ENCODE measurements around the gene PDE4DIP.
A peak's percentile ranks its signal among the peaks of the same experiment; 100 is the strongest.
"Not testable (repeated sequence)": the region's sequence is repeated elsewhere in the genome, so short reads cannot be mapped to it uniquely, and the experiment has no call there.

The PDE4DIP gene

GRCh38 chr1:148975866-148976537, 131.8 kb downstream of the PDE4DIP start:
- peak; percentile 46 for DNase-seq (ENCODE audit: low spot score)

GRCh38 chr1:148977785-148978184, 133.6 kb downstream of the PDE4DIP start:
- DNase-seq (ENCODE audit: low spot score): not testable (repeated sequence)

- DNase-seq (ENCODE audit: low spot score): not testable (repeated sequence)
Observed at GRCh38 chr1:148989378-148989777, 145.2 kb downstream of the PDE4DIP start.

- not testable (repeated sequence) for DNase-seq (ENCODE audit: low spot score)
Observed at GRCh38 chr1:148990233-148990788, 146.1 kb downstream of the PDE4DIP start.

- DNase-seq (ENCODE audit: low spot score): not testable (repeated sequence)
Observed at GRCh38 chr1:148991818-148992217, 147.6 kb downstream of the PDE4DIP start.

- DNase-seq (ENCODE audit: low spot score): not testable (repeated sequence)
Observed at GRCh38 chr1:148992364-148992763, 148.1 kb downstream of the PDE4DIP start.

GRCh38 chr1:148996449-148997224, 152.4 kb downstream of the PDE4DIP start:
- not testable (repeated sequence) for DNase-seq (ENCODE audit: low spot score)

- DNase-seq (ENCODE audit: low spot score): not testable (repeated sequence)
Observed at GRCh38 chr1:148997405-148997804, 153.2 kb downstream of the PDE4DIP start.

GRCh38 chr1:149002664-149003063, 158.4 kb downstream of the PDE4DIP start:
- DNase-seq (ENCODE audit: low spot score): not testable (repeated sequence)

- not testable (repeated sequence) for DNase-seq (ENCODE audit: low spot score)
Observed at GRCh38 chr1:149008326-149008725, 164.1 kb downstream of the PDE4DIP start.

- not testable (repeated sequence) for DNase-seq (ENCODE audit: low spot score)
Observed at GRCh38 chr1:149008769-149009168, 164.5 kb downstream of the PDE4DIP start.

- DNase-seq (ENCODE audit: low spot score): not testable (repeated sequence)
Observed at GRCh38 chr1:149009761-149010160, 165.5 kb downstream of the PDE4DIP start.

GRCh38 chr1:149012599-149012998, 168.4 kb downstream of the PDE4DIP start:
- not testable (repeated sequence) for DNase-seq (ENCODE audit: low spot score)

GRCh38 chr1:149013513-149013912, 169.3 kb downstream of the PDE4DIP start:
- not testable (repeated sequence) for DNase-seq (ENCODE audit: low spot score)

GRCh38 chr1:149015522-149015921, 171.3 kb downstream of the PDE4DIP start:
- not testable (repeated sequence) for DNase-seq (ENCODE audit: low spot score)

- not testable (repeated sequence) for DNase-seq (ENCODE audit: low spot score)
Observed at GRCh38 chr1:149016626-149017025, 172.4 kb downstream of the PDE4DIP start.

GRCh38 chr1:149018577-149018976, 174.3 kb downstream of the PDE4DIP start:
- DNase-seq (ENCODE audit: low spot score): not testable (repeated sequence)

- DNase-seq (ENCODE audit: low spot score): not testable (repeated sequence)
Observed at GRCh38 chr1:149024327-149024726, 180.1 kb downstream of the PDE4DIP start.

- DNase-seq (ENCODE audit: low spot score): not testable (repeated sequence)
Observed at GRCh38 chr1:149033916-149034315, 189.7 kb downstream of the PDE4DIP start.

GRCh38 chr1:149043056-149043455, 198.8 kb downstream of the PDE4DIP start:
- DNase-seq (ENCODE audit: low spot score): not testable (repeated sequence)

- DNase-seq (ENCODE audit: low spot score): not testable (repeated sequence)
Observed at GRCh38 chr1:149064611-149065010, 220.4 kb downstream of the PDE4DIP start.

GRCh38 chr1:149075505-149076127, 231.4 kb downstream of the PDE4DIP start:
- DNase-seq (ENCODE audit: low spot score): not testable (repeated sequence)

Data from kidney capillary endothelial cell (primary cell).